DND-41 (cell line): ENCODE data around the gene ADAMTS1.

ENCODE experiments used
- ATAC-seq: fragments of 200-7000 bp; cut with Tn5 transposase; 3 replicates; pipeline ENCODE4 v1.9.1; 2021; ENCODE audit warnings: low read depth; ENCODE audit not compliant: insufficient read depth
- DNase-seq: peaks from one replicate; pipeline ENCODE4 v3.0.0-alpha.2; 2020
- H2AFZ ChIP-seq: 2 replicates; pipeline ENCODE4 v1.6.0; 2012; ENCODE audit warnings: low read depth, low read length
- H3K27ac ChIP-seq: 2 replicates; pipeline ENCODE4 v1.5.1; 2012; ENCODE audit warnings: low read length, inconsistent platforms
- H3K27me3 ChIP-seq: fragments of 200-600 bp; sonication (generic); 2 replicates; pipeline ENCODE4 v1.6.0; 2012; ENCODE audit warnings: low read length, mild to moderate bottlenecking, inconsistent platforms; ENCODE audit not compliant: insufficient read depth, poor library complexity
- H3K36me3 ChIP-seq: 2 replicates; pipeline ENCODE4 v1.5.1; 2012; ENCODE audit warnings: low read length, inconsistent platforms; ENCODE audit not compliant: insufficient read depth
- H3K4me1 ChIP-seq: 2 replicates; pipeline ENCODE4 v1.5.1; 2012; ENCODE audit warnings: mild to moderate bottlenecking, low read length; ENCODE audit not compliant: insufficient read depth
- H3K4me2 ChIP-seq: 2 replicates; pipeline ENCODE4 v1.6.0; 2012; ENCODE audit warnings: mild to moderate bottlenecking, moderate library complexity, low read length, inconsistent platforms; ENCODE audit not compliant: insufficient read depth
- H3K4me3 ChIP-seq, 2 experiments: fragments of 200-600 bp in 1 of 2; shearing (Covaris generic) in 1 of 2; 2 replicates each; pipeline ENCODE4 v1.5.1; 2012 to 2016; ENCODE audit warnings: inconsistent platforms in 2 of 2, low read length in 2 of 2, mild to moderate bottlenecking in 2 of 2, low read depth in 1 of 2, moderate library complexity in 1 of 2
- H3K79me2 ChIP-seq: 2 replicates; pipeline ENCODE4 v1.6.0; 2012; ENCODE audit warnings: low read length, inconsistent platforms; ENCODE audit not compliant: insufficient read depth
- H3K9ac ChIP-seq: 2 replicates; pipeline ENCODE4 v1.6.0; 2012; ENCODE audit warnings: low read depth, mild to moderate bottlenecking, inconsistent platforms, low read length, moderate library complexity
- H3K9me3 ChIP-seq: 2 replicates; pipeline ENCODE4 v1.5.1; 2012; ENCODE audit warnings: low read length, moderate library complexity, mild to moderate bottlenecking, inconsistent platforms; ENCODE audit not compliant: insufficient read depth, severe bottlenecking
- H4K20me1 ChIP-seq: 2 replicates; pipeline ENCODE4 v1.6.0; 2012; ENCODE audit warnings: low read length; ENCODE audit not compliant: insufficient read depth
- EZH2 ChIP-seq: IDR thresholded peaks from 3 replicates; pipeline ENCODE4 v1.6.1; 2012; ENCODE audit warnings: borderline replicate concordance, low read depth, mild to moderate bottlenecking, moderate library complexity, low read length, inconsistent platforms; ENCODE audit not compliant: severe bottlenecking
- TF ChIP-seq, protein P1 (sequence below): IDR thresholded peaks from 2 replicates; pipeline ENCODE4 v1.5.1; 2012; ENCODE audit warnings: borderline replicate concordance, low read length, moderate library complexity, mild to moderate bottlenecking; ENCODE audit not compliant: poor library complexity, severe bottlenecking; ENCODE audit errors: extremely low read depth

Gene ADAMTS1

GRCh38 chr21:26820509-26820908 lies 24.7 kb downstream of the ADAMTS1 start:
- no peak for ATAC-seq
- no peak overlapping the region for H3K4me2 ChIP-seq
- no peaks in the 10 kb centered on the region for H3K27me3 ChIP-seq
- no peak overlapping the region for H2AFZ ChIP-seq
- TF ChIP-seq, protein P1, sequence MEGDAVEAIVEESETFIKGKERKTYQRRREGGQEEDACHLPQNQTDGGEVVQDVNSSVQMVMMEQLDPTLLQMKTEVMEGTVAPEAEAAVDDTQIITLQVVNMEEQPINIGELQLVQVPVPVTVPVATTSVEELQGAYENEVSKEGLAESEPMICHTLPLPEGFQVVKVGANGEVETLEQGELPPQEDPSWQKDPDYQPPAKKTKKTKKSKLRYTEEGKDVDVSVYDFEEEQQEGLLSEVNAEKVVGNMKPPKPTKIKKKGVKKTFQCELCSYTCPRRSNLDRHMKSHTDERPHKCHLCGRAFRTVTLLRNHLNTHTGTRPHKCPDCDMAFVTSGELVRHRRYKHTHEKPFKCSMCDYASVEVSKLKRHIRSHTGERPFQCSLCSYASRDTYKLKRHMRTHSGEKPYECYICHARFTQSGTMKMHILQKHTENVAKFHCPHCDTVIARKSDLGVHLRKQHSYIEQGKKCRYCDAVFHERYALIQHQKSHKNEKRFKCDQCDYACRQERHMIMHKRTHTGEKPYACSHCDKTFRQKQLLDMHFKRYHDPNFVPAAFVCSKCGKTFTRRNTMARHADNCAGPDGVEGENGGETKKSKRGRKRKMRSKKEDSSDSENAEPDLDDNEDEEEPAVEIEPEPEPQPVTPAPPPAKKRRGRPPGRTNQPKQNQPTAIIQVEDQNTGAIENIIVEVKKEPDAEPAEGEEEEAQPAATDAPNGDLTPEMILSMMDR, result no peak
- TF ChIP-seq EZH2, result no peak
- no peak overlapping the region for H3K27ac ChIP-seq
- no peaks in the 10 kb centered on the region for H4K20me1 ChIP-seq
- peaks cover 25% of the 10 kb centered on the region for H3K4me1 ChIP-seq
- no peak overlapping the region for H3K4me3 ChIP-seq
- H3K36me3 ChIP-seq, result no peaks in the 10 kb centered on the region
- H3K79me2 ChIP-seq, result no peaks in the 10 kb centered on the region
- no peaks in the 10 kb centered on the region for H3K9me3 ChIP-seq
- no peak overlapping the region for H3K9ac ChIP-seq
- no peak for DNase-seq

GRCh38 chr21:26819740-26820324 lies 25.4 kb downstream of the ADAMTS1 start:
- H4K20me1 ChIP-seq, result no peaks in the 10 kb centered on the region
- no peak overlapping the region for H3K9ac ChIP-seq
- peaks cover 25% of the 10 kb centered on the region for H3K4me1 ChIP-seq
- H3K79me2 ChIP-seq, result no peaks in the 10 kb centered on the region
- H3K27me3 ChIP-seq, result no peaks in the 10 kb centered on the region
- no peaks in the 10 kb centered on the region for H3K9me3 ChIP-seq
- H2AFZ ChIP-seq, result no peak overlapping the region
- DNase-seq (no peak), ATAC-seq (no peak)
- no peak overlapping the region for H3K4me3 ChIP-seq
- TF ChIP-seq, protein P1, result no peak
- TF ChIP-seq EZH2, result no peak
- H3K27ac ChIP-seq, result no peak overlapping the region
- H3K4me2 ChIP-seq, result no peak overlapping the region
- H3K36me3 ChIP-seq, result no peaks in the 10 kb centered on the region

DNA sequence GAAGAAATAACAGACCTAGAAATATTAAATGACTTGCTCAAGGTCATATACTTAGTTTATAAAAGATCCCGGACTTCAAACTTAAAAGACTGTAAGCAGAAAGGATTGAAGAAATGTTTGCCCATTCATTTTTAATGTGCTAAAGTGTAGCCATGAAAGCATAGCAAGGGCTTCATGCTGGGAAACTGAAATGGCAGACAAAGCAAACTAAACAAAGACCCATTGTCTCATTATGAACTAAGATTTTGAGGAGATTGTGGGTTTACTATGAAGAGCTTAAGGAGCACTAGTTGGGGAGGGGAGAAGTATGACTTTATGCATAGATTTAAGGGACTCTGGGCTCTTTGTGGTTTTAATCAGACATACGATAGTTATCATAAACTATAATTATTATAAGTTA lies 26.3 kb downstream of the ADAMTS1 start:
- H2AFZ ChIP-seq, result no peak overlapping the region
- H3K4me1 ChIP-seq, result peaks cover 25% of the 10 kb centered on the region
- no peaks in the 10 kb centered on the region for H3K79me2 ChIP-seq
- no peaks in the 10 kb centered on the region for H3K36me3 ChIP-seq
- H3K4me2 ChIP-seq, result no peak overlapping the region
- no peaks in the 10 kb centered on the region for H3K27me3 ChIP-seq
- H3K4me3 ChIP-seq, result no peak overlapping the region
- DNase-seq (no peak), ATAC-seq (no peak)
- H4K20me1 ChIP-seq, result no peaks in the 10 kb centered on the region
- H3K27ac ChIP-seq, result no peak overlapping the region
- TF ChIP-seq, protein P1, result no peak
- TF ChIP-seq EZH2, result no peak
- H3K9ac ChIP-seq, result no peak overlapping the region
- H3K9me3 ChIP-seq, result no peaks in the 10 kb centered on the region
